ENCODE results near the gene SNX30. TPM values are rescaled to one million over a fixed set of nuclear protein-coding genes. Genes with fewer than 3 reads are reported as not detected.
"Not testable (repeated sequence)": the region's sequence is repeated elsewhere in the genome, so short reads cannot be mapped to it uniquely, and the experiment has no call there.

The SNX30 gene, protein sequence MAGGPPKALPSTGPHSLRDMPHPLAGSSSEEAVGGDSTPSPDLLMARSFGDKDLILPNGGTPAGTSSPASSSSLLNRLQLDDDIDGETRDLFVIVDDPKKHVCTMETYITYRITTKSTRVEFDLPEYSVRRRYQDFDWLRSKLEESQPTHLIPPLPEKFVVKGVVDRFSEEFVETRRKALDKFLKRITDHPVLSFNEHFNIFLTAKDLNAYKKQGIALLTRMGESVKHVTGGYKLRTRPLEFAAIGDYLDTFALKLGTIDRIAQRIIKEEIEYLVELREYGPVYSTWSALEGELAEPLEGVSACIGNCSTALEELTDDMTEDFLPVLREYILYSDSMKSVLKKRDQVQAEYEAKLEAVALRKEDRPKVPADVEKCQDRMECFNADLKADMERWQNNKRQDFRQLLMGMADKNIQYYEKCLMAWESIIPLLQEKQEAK
- 23.3 and 24.8 TPM in 2 replicates for total RNA-seq (2014; rRNA removed; shearing (Covaris generic))

DNA sequence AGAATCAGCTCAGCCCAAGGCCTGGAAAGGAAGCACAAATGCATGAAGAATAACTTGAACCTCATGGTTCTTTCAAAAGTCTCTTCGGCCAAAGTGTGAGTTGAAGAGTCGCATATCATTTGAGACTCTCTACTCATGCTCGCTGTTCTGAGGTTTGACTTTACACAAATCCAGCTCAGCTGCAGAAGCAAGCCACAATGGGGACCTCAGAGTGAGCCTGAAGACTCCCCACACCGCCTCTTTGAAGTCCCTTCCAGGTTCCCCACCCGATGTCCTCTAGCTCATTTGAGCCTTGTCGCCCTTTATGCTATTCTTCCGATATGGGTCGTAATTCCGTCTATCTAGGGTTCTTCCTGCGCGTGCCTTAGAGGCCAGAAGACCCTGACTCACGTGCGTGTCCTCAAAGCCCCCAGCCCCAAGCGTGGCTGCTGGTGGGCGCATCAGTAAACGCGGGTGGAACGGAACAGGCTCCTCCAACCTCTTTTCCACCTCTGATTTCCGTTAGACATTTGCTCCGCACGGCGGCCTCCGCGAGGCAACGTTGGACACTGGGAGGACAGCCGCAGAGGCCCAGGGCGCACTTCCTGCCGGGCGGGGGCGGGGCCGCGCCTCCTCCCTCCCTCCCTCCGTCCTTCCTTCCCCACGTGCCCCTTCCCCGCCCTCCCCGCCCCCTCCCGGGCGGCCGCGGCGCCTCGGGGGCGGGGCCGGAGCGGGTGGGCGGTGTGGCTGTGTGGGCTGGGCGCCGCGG is at the start of gene SNX30:
Gene SNX30, plus strand, starts transcription at position 745 of the 748 bp plus-strand sequence. CDS start 242 bp downstream, outside the sequence.
- Histone ChIP-seq H3K27ac (peak within 1 kb of the TSS; percentile 90), H3K4me1 (peaks cover 7% of the 10 kb centered on the region; the same call in 1 of the 2 replicates), H3K4me3 (peak within 1 kb of the TSS; percentile 99), H3K9me3 (replicated peaks) (no peaks in the 10 kb centered on the region), H3K36me3 (no peaks in the 10 kb centered on the region), H3K27me3 (no peaks in the 10 kb centered on the region)
- peak; percentile 93 to 94 for DNase-seq

DNA sequence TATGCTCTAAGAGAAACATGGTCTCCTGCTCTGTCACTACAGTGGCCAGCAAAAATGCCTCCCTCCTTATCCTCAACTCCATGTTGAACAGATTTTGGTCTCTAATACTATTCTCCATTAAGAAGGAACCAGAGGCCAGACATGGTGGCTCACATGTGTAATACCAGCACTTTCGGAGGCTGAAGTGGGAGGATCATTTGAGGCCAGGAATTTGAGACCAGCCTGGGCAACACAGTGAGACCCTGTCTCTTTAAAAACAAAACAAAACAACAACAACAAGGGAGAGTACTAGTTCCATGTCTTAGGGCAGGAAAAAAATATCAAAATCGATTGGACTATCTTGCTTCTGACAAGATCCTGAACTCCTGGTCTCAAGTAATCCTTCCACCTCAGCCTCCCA is 47.3 kb upstream of the SNX30 start:
- no peak overlapping the region for H3K4me3 ChIP-seq
- H3K9me3 ChIP-seq (replicated peaks), result no peaks in the 10 kb centered on the region
- H3K36me3 ChIP-seq, result peaks cover 21% of the 10 kb centered on the region
- H3K4me1 ChIP-seq, result no peaks in the 10 kb centered on the region
- H3K27me3 ChIP-seq, result no peaks in the 10 kb centered on the region
- H3K27ac ChIP-seq, result no peak overlapping the region
- DNase-seq, result no peak

DNA sequence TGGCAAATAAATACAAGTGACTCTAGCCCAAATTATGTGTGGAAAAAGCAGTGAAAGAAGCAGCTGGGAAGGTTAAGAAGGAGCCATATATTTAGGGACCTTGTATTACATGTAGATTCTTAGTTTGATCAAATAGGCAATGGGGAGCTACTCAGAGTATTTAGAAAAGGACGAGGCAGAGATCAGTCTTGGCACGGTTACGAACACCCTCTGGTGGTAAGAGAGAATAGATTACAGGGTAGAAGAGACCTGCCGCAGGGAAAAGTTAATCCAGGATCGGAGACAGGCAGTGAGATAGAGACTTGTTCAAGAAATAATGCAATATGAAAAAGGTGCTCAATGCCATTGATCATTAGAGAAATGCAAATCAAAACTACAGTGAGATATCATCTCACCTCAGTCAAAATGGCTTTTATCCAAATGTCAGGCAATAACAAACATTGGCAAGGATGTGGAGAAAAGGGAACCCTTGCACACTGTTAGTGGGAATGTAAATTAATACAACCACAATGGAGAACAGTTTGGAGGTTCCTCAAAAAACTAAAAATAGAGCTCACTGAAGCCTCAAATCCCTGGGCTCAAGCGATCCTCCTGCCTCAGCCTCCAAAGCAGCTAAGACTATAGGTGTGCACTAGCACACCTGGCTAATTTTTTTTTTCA is 44.7 kb upstream of the SNX30 start:
- Histone ChIP-seq H3K4me3 (no peak overlapping the region), H3K27me3 (no peaks in the 10 kb centered on the region), H3K27ac (no peak overlapping the region), H3K4me1 (no peaks in the 10 kb centered on the region), H3K9me3 (replicated peaks) (no peaks in the 10 kb centered on the region), H3K36me3 (peaks cover 7% of the 10 kb centered on the region)
- peak in 1 of 2 experiments; percentile 32 for DNase-seq

DNA sequence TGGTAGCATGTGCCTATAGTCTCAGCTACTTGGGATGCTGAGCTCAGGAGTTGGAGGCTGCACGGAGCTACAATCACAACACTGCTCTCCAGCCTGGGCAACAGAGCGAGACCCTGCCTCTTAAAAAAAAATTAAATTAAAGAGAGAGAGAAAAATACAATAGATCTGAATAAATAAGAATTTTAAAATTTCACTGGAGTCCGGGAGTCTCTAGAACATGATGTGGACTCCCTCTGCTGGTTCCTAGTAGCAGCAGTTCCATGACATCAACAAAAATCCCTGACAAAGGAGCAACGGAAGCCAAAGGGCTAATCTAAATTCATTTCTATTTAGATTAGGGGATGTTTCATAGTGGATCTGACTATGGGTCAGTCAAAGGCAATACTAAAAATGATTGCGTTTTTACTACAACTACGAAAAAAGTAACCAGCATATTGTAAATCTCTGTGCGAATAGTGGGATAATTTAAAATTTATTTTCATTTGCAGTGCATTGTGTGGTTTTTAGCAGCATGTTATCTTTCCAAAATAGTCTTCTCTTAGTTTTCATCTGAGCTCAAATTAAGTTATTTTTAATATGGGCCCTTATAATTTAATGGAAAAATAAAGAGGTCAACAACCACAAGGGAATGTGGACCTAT is 39.4 kb upstream of the SNX30 start:
- DNase-seq, result peak in 1 of 2 experiments; percentile 35
- peaks cover 18% of the 10 kb centered on the region for H3K36me3 ChIP-seq
- H3K27ac ChIP-seq, result no peak overlapping the region
- no peak overlapping the region for H3K4me3 ChIP-seq
- no peaks in the 10 kb centered on the region for H3K9me3 ChIP-seq (replicated peaks)
- H3K4me1 ChIP-seq, result no peaks in the 10 kb centered on the region
- H3K27me3 ChIP-seq, result no peaks in the 10 kb centered on the region

DNA sequence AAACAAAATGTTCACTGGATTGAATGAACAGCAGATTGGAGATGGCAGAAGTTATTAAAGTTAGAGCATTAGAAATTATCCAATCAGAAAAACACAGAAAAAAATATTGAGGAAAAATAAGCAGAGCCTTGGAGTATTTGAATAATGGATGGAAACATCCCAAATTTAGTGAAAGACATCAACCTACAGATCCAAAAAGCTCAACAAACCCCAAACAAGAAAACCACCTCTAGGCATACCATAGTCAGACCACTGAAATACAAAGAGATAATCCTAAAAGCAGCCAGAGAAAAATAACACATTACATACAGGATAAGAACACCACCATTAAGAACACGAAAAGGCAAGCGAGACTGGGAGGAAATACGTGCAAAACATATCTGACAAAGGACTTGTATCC is 37.9 kb upstream of the SNX30 start:
- Histone ChIP-seq H3K27ac (no peak overlapping the region), H3K4me3 (no peak overlapping the region), H3K9me3 (replicated peaks) (no peaks in the 10 kb centered on the region), H3K27me3 (no peaks in the 10 kb centered on the region), H3K4me1 (peaks cover 2% of the 10 kb centered on the region; the same call in 1 of the 2 replicates), H3K36me3 (peaks cover 18% of the 10 kb centered on the region)
- DNase-seq, result no peak

DNA sequence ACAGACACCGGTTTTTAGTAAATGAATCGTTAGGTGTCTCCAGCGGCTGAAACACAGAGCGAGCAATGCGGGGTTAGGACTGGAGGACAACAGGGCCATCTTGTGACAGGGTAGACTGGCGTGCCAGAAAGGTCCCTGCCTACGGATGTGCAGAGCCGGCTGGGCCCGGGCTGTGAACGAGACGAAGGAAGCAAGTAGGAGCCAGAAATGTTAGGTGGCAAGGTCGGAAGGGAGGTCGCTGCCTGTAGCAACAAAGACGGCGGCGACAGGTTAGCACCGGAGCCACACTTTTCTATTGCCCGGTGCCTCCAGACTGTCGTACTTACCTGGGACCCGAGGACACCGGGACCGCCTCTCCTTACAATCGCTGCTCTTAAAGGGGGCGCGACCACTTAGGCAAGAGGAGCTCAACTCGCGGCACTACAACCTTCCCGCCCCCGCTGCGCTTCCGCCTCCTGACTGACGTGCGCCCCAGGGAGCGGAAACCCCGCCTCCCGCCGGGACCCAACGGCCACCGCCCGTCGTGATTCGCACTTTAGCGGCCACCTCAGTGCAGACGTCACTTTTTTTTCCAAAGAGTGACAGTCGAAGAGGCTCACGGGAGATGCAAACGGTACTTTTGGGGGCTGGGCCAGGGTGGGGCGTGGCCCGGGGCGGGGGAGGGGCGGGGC is 32.8 kb upstream of the SNX30 start, which contains the start of gene INIP:
Gene INIP, minus strand, starts transcription at position 457 of the 671 bp plus-strand sequence. CDS start 1,632 bp downstream, outside the sequence.
- H3K36me3 ChIP-seq, result peaks cover 15% of the 10 kb centered on the region
- peak within 1 kb of the TSS; percentile 79 for H3K4me3 ChIP-seq
- H3K27me3 ChIP-seq, result no peaks in the 10 kb centered on the region
- no peaks in the 10 kb centered on the region for H3K9me3 ChIP-seq (replicated peaks)
- peak; percentile 98 for DNase-seq
- H3K27ac ChIP-seq, result peak within 1 kb of the TSS; percentile 35
- H3K4me1 ChIP-seq, result peaks cover 2% of the 10 kb centered on the region; the same call in 1 of the 2 replicates

DNA sequence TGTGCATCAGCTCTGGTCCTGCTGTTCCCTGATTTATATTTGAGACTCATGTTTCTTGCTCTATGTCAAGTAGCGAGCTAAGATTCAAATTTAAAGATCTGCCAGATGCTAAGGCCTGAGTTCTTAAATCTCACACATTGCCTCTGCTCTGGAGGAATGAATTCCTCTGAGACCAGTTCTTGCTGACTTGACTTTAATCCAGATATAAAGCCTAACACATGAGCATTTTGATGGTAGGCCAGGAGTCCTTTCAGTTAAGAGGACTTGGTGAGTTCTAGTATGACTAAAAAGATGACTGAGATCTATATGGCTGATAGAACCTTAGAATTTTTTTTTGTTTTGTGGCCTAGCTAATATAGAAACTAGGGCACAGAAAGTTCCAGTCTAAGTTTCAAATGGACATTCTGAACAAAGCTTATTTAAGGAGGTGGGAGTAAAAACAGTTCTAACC is 31.3 kb upstream of the SNX30 start:
- Histone ChIP-seq H3K27me3 (no peaks in the 10 kb centered on the region), H3K9me3 (replicated peaks) (no peaks in the 10 kb centered on the region), H3K27ac (no peak overlapping the region), H3K4me1 (peaks cover 2% of the 10 kb centered on the region; the same call in 1 of the 2 replicates), H3K4me3 (no peak overlapping the region), H3K36me3 (peaks cover 9% of the 10 kb centered on the region; the same call in 1 of the 2 replicates)
- no peak for DNase-seq

DNA sequence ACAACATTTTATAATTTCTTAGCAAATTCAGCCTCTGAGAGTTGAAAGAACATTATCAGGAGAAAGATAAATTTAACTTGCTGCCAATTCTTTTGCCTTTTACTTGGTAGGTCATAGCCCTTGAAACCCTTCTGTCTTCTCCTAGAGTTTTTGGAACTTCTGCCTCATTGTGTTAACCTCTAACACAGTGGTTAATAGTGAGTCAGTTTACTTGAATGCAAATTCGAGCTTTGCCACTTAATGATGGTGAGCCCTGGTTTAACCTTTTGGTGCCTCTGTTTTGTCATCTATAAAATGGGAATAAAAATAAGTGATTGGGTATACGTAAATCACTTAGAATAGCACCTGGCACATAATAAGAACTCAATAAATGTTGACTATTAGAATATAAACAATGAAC is 30.9 kb upstream of the SNX30 start:
- peaks cover 5% of the 10 kb centered on the region; the same call in 1 of the 2 replicates for H3K36me3 ChIP-seq
- H3K27me3 ChIP-seq, result no peaks in the 10 kb centered on the region
- no peak overlapping the region for H3K27ac ChIP-seq
- DNase-seq, result no peak
- H3K4me1 ChIP-seq, result peaks cover 2% of the 10 kb centered on the region; the same call in 1 of the 2 replicates
- no peaks in the 10 kb centered on the region for H3K9me3 ChIP-seq (replicated peaks)
- H3K4me3 ChIP-seq, result no peak overlapping the region

DNA sequence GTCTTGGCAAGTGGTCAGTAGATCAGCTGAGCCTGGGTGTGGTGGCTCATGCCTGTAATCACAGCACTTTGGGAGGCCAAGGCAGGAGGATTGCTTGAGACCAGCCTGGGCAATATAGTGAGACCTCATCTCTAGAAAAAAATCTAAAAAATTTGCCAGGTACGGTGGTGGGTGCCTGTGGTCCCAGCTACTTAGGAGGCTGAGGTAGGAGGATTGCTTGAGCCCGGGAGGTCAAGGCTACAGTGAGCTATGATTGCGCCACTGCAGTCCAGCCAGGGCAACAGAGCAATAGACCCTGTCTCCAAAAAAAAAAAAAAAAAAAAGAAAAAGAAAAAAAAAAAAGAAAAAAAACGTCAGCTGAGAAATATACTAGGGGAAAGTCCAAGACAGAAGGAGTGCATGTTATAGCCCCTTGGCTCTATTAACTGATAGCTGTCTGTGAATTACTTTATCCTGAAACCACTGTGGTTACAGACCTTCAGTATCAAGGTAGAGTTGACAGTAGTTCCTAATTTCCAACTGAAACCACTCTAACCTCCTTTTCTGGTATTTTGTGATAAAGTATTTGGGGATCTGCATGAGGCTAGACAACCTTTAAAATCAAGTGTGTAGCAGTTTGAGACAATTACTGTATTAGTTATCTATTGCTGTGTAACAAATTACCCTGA is 30.3 kb upstream of the SNX30 start:
- H3K36me3 ChIP-seq, result no peaks in the 10 kb centered on the region

DNA sequence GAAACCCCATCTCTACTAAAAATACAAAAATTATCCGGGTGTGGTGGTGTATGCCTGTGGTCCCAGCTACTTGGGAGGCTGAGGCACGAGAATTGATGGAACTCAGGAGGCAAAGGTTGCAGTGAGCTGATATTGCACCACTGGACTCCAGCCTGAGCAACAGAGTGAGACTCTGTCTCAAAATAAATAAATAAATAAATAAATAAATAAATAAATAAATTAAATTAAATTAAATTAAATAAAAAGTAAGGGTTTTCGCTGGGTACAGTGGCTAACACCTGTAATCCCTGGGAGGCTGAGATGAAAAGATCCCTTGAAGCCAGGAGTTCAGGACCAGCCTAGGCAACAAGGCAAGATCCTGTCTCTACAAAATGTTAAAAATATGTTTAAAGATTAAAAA is 27.8 kb upstream of the SNX30 start:
- H3K27ac ChIP-seq; DNase-seq; H3K27me3 ChIP-seq; H3K9me3 ChIP-seq (replicated peaks); H3K4me3 ChIP-seq; H3K36me3 ChIP-seq; H3K4me1 ChIP-seq: not testable (repeated sequence)

More for the DNA sequence above, 30.3 kb upstream of the SNX30 start:
- Histone ChIP-seq H3K9me3 (replicated peaks) (no peaks in the 10 kb centered on the region), H3K27me3 (no peaks in the 10 kb centered on the region), H3K4me1 (peaks cover 2% of the 10 kb centered on the region; the same call in 1 of the 2 replicates), H3K4me3 (no peak overlapping the region), H3K27ac (no peak overlapping the region)
- DNase-seq, result no peak

DNA sequence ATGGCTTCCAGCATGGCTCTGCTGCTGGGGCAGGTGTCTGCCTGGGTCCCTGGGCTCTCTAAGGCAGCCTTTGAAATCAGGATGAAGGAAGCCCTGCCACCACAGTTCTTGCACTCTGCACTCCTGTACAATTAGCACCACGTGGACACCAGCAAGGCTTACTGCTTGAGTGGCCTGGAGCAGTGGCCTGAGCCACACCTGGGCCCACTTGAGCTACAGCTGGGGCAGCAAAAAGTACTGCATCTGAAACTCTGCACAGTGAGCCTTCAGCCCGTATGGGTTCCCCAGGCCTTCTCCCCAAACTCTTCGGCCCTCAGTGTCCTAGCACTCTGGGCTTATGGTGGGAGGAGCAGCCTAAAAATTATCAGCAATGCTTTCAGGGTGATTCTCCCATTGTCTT is 24.6 kb upstream of the SNX30 start:
- Histone ChIP-seq H3K27me3 (no peaks in the 10 kb centered on the region), H3K27ac (no peak overlapping the region), H3K4me1 (no peaks in the 10 kb centered on the region), H3K9me3 (replicated peaks) (no peaks in the 10 kb centered on the region), H3K4me3 (no peak overlapping the region), H3K36me3 (no peaks in the 10 kb centered on the region)
- no peak for DNase-seq

DNA sequence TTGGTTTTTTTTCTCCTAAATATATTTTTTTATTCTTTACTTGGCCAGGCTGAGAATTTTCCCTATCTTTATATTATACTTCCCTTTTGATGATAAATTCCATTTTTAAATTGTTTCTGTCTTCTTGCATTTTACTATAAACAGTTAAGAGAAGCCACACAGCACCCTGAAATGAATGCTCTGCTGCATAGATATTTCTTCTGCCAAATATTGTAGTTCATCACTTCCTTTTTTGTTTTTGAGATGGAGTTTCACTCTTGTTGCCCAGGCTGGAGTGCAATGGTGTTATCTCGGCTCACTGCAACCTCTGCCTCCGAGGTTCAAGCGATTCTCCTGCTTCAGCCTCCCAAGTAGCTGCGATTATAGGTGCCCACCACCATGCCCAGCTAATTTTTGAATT is 24.1 kb upstream of the SNX30 start:
- Histone ChIP-seq H3K9me3 (replicated peaks) (no peaks in the 10 kb centered on the region), H3K4me3 (no peak overlapping the region)

DNA sequence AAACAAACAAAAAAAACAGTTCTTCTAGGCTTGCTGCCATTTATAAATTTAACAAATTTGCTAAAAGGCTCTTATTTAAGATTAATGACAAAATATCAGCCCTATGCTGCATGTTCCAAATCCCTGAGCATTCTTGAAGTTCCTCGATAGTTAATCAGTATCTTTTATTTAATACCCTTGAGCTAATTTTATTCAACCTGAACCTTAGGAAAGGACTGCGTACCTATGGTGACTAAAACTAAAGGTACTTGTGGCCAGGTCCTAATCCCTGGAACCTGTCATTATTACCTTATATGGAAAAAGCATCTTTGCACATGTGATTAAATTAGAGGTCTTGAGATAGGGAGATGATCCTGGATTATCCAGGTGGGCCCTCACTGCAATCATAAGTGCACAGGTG is 22.2 kb upstream of the SNX30 start:
- no peaks in the 10 kb centered on the region for H3K4me1 ChIP-seq
- H3K36me3 ChIP-seq, result no peaks in the 10 kb centered on the region
- H3K9me3 ChIP-seq (replicated peaks), result no peaks in the 10 kb centered on the region
- H3K4me3 ChIP-seq, result no peak overlapping the region
- no peak for DNase-seq
- H3K27me3 ChIP-seq, result no peaks in the 10 kb centered on the region
- no peak overlapping the region for H3K27ac ChIP-seq

More for the DNA sequence above, 24.1 kb upstream of the SNX30 start:
- Histone ChIP-seq H3K36me3 (no peaks in the 10 kb centered on the region), H3K4me1 (no peaks in the 10 kb centered on the region), H3K27ac (no peak overlapping the region), H3K27me3 (no peaks in the 10 kb centered on the region)
- DNase-seq, result no peak
